A549 (cell line): ENCODE results near the gene NPW. TPM values are rescaled to one million over a fixed set of nuclear protein-coding genes. Genes with fewer than 3 reads are reported as not detected.
A peak's percentile ranks its signal among the peaks of the same experiment; 100 is the strongest.

Experiments used
- ATAC-seq, 2 experiments: fragments of 200-7000 bp in 1 of 2; fragments of >200 bp in 1 of 2; cut with Nextera tagmentation in 1 of 2; cut with Tn5 transposase in 1 of 2; 3 replicates each; pipeline versions ENCODE4 v1.8.0 to v1.9.1; 2018 to 2020; ENCODE audit warnings: mild to moderate bottlenecking in 1 of 2, moderate library complexity in 1 of 2
- CTCF ChIA-PET: fragments of 300-600 bp; sonication (Branson Sonifier 250); formaldehyde crosslinking; extraction: SDS; loops from one replicate; lab custom pipeline; 2021; ENCODE audit warnings: antibody characterized with exemption, inconsistent platforms; lab: Yijun Ruan, JAX
- POLR2A ChIA-PET: fragments of 350-600 bp; formaldehyde crosslinking; extraction: SDS; loops from one replicate; lab custom pipeline; 2021; ENCODE audit warnings: antibody characterized with exemption, inconsistent platforms; lab: Yijun Ruan, JAX
- DNase-seq, 2 experiments: peaks; one replicate each; pipeline versions ENCODE4 v3.0.0 to v3.0.0-alpha.2; 2011 to 2016; ENCODE audit warnings: low read depth in 1 of 2, low spot score in 1 of 2
- FAIRE-seq: peaks from 2 replicates; lab custom pipeline; 2011; peaks lifted over from hg19 to GRCh38; lab: Jason Lieb, UNC
- H3K27ac ChIP-seq, 2 experiments: fragments of >200 bp; sonication (Bioruptor Twin); formaldehyde crosslinking; 3 replicates each; pipeline ENCODE4 v1.5.1; 2016 to 2017
- H3K4me1 ChIP-seq: fragments of >200 bp; sonication (Bioruptor Twin); formaldehyde crosslinking; 3 replicates; pipeline ENCODE4 v1.6.1; 2016
- H3K4me2 ChIP-seq: fragments of >200 bp; sonication (Bioruptor Twin); formaldehyde crosslinking; 3 replicates; pipeline ENCODE4 v1.6.1; 2016
- H3K4me3 ChIP-seq: fragments of >200 bp; sonication (Bioruptor Twin); formaldehyde crosslinking; 3 replicates; pipeline ENCODE4 v1.5.1; 2016
- H3K9me3 ChIP-seq: fragments of >200 bp; sonication (Bioruptor Twin); formaldehyde crosslinking; 3 replicates; pipeline ENCODE4 v1.6.1; 2016
- CEBPB ChIP-seq, 2 experiments: fragments of >200 bp in 1 of 2; sonication (Bioruptor Twin) in 1 of 2; formaldehyde crosslinking in 1 of 2; IDR thresholded peaks; 2 replicates each; pipeline ENCODE4 v1.6.1; 2012 to 2016
- CHD2 ChIP-seq: fragments of 150-350 bp; IDR thresholded peaks from 2 replicates; pipeline ENCODE4 v1.6.1; 2014; ENCODE audit warnings: low read length; ENCODE audit not compliant: partially characterized antibody
- CHD4 ChIP-seq: fragments of 200-600 bp; sonication (generic); IDR thresholded peaks from 2 replicates; pipeline ENCODE4 v1.6.1; 2016; ENCODE audit warnings: antibody characterized with exemption, mild to moderate bottlenecking, borderline replicate concordance
- ESRRA ChIP-seq: fragments of 150-350 bp; IDR thresholded peaks from 2 replicates; pipeline ENCODE4 v1.6.1; 2014; ENCODE audit warnings: mild to moderate bottlenecking, low read length, borderline replicate concordance
- FOSB ChIP-seq: fragments of 250-450 bp; sonication (Bioruptor Pico); IDR thresholded peaks from 2 replicates; pipeline ENCODE4 v1.5.0; 2020; ENCODE audit warnings: mild to moderate bottlenecking, moderate library complexity
- GATA3 ChIP-seq: IDR thresholded peaks from 2 replicates; pipeline ENCODE4 v1.6.1; 2012; ENCODE audit warnings: borderline replicate concordance
- HEYL ChIP-seq: fragments of 250-450 bp; sonication (Bioruptor Pico); IDR thresholded peaks from 2 replicates; pipeline ENCODE4 v1.8.0; 2021; ENCODE audit warnings: mild to moderate bottlenecking, moderate library complexity
- HOXB5 ChIP-seq: fragments of 250-450 bp; sonication (Bioruptor Pico); IDR thresholded peaks from 2 replicates; pipeline ENCODE4 v1.5.0; 2020; ENCODE audit warnings: mild to moderate bottlenecking, moderate library complexity
- MAFK ChIP-seq: fragments of 450-650 bp; IDR thresholded peaks from 2 replicates; pipeline ENCODE4 v1.6.1; 2014; ENCODE audit not compliant: partially characterized antibody
- NFE2L2 ChIP-seq: fragments of 150-350 bp; conservative IDR thresholded peaks from 2 replicates; pipeline ENCODE4 v1.6.1; 2014; ENCODE audit warnings: low read length
- POLR2AphosphoS2 ChIP-seq: conservative IDR thresholded peaks from 2 replicates; pipeline ENCODE4 v1.6.1; 2012; ENCODE audit warnings: low read length, improper control_type of control experiment, inconsistent platforms
- RNF2 ChIP-seq: fragments of 200-600 bp; sonication (generic); IDR thresholded peaks from 2 replicates; pipeline ENCODE4 v1.6.1; 2016; ENCODE audit warnings: low read depth, mild to moderate bottlenecking, antibody characterized with exemption, moderate library complexity, borderline replicate concordance
- TFCP2L1 ChIP-seq: fragments of 250-450 bp; sonication (Bioruptor Pico); IDR thresholded peaks from 2 replicates; pipeline ENCODE4 v1.5.0; 2021; ENCODE audit warnings: mild to moderate bottlenecking
- ZFP36 ChIP-seq: fragments of 450-650 bp; IDR thresholded peaks from 2 replicates; pipeline ENCODE4 v1.6.1; 2014; ENCODE audit warnings: borderline replicate concordance; ENCODE audit not compliant: partially characterized antibody
- ZSCAN20 ChIP-seq: fragments of 250-450 bp; sonication (Bioruptor Pico); IDR thresholded peaks from 2 replicates; pipeline ENCODE4 v1.8.0; 2022; ENCODE audit warnings: mild to moderate bottlenecking, moderate library complexity
- WGBS: methylation state at CpG from one replicate; pipeline ENCODE4 v1.1.6; 2017; ENCODE audit errors: missing lambda C conversion rate; 5-methylcytosine and 5-hydroxymethylcytosine counted together
- polyA plus RNA-seq, 4 experiments: library from polyadenylated mRNA; depleted of rRNA in 3 of 4; stranded (reverse); fragments of >200 nt; fragmentation: RNase III in 1 of 4; extraction: RNeasy Plus Mini Kit Qiagen cat#74134 plus additional on column Dnase treatment in 1 of 4; gene quantifications; 2 replicates in 3 of 4; 3 replicates in 1 of 4; pipeline ENCODE4 v1.2.3, GENCODE V29; 2011 to 2017
- TF ChIP-seq, protein P1 (sequence below): fragments of >200 bp; sonication (Bioruptor Twin); formaldehyde crosslinking; IDR thresholded peaks from 3 replicates; pipeline ENCODE4 v1.5.1; 2016
- TF ChIP-seq, protein P2 (sequence below): fragments of 200-600 bp; sonication (generic); IDR thresholded peaks from 2 replicates; pipeline ENCODE4 v1.6.1; 2016; ENCODE audit warnings: antibody characterized with exemption, mild to moderate bottlenecking, moderate library complexity
- TF ChIP-seq, protein P3 (sequence below): fragments of >200 bp; sonication (Bioruptor Twin); formaldehyde crosslinking; IDR thresholded peaks from 2 replicates; pipeline ENCODE4 v1.6.1; 2016

NPW gene
- polyA plus RNA-seq, 2 of the 4 experiments (the other 2 are of a cell fraction) = 0.26 to 1.0 TPM

DNA sequence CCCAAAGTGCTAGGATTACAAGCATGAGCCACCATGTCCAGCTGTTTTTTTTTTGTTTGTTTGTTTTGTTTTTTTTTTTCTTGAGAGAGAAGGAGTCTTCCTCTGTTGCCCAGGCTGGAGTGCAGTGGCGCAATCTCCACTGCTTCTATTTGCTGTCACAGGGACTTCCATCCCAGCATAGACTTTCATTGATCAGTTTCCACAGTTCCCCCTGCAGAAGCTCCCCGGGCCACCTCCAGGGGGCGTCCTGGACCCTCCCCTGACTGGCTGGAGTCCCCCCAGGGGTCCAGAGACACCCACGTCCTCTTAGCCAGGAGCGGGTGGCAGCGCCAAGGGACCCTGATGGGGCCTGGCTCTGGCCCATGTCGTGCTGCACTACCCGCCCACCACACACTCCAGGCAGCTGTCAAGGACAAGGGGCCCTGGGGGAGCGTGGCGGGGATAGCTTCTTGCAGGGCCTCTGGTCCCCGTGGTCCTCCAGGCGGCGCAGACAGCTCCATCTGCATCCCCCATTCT is 3.1 kb upstream of the NPW start:
- ChIA-PET POLR2A (interaction anchor here (2.3 kb wide), 1 partner anchor 139 kb away, joined by 9 read pairs; the partner anchor contains the start of gene TRAF7), CTCF (interaction anchor here (0.6 to 2.3 kb wide), 17 partner anchors 9 to 217 kb away, joined by 3 to 15 read pairs (median 4); partner anchors contain the start of genes NHERF2, NTHL1 and TSC2)
- H3K4me1 ChIP-seq = peaks cover 28% of the 10 kb centered on the region
- ATAC-seq = peak; percentile 3; a peak in 2 of 6 replicates
- H3K9me3 ChIP-seq = no peaks in the 10 kb centered on the region
- no peak for DNase-seq
- H3K4me3 ChIP-seq = no peak overlapping the region
- TF ChIP-seq GATA3 (no peak), CEBPB (IDR thresholded peaks at IDR 0.05) (peak; percentile 32 to 64; a peak in 1 of 4 replicates), NFE2L2 (no peak)
- TF ChIP-seq, protein P1, sequence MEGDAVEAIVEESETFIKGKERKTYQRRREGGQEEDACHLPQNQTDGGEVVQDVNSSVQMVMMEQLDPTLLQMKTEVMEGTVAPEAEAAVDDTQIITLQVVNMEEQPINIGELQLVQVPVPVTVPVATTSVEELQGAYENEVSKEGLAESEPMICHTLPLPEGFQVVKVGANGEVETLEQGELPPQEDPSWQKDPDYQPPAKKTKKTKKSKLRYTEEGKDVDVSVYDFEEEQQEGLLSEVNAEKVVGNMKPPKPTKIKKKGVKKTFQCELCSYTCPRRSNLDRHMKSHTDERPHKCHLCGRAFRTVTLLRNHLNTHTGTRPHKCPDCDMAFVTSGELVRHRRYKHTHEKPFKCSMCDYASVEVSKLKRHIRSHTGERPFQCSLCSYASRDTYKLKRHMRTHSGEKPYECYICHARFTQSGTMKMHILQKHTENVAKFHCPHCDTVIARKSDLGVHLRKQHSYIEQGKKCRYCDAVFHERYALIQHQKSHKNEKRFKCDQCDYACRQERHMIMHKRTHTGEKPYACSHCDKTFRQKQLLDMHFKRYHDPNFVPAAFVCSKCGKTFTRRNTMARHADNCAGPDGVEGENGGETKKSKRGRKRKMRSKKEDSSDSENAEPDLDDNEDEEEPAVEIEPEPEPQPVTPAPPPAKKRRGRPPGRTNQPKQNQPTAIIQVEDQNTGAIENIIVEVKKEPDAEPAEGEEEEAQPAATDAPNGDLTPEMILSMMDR = peak; percentile 42
- H3K27ac ChIP-seq = peak overlapping the region; percentile 93 to 94
- peak overlapping the region; percentile 74 for H3K4me2 ChIP-seq
- FAIRE-seq = no peak
- 69% methylated on average over 9 of the region's 13 CpGs for WGBS

DNA sequence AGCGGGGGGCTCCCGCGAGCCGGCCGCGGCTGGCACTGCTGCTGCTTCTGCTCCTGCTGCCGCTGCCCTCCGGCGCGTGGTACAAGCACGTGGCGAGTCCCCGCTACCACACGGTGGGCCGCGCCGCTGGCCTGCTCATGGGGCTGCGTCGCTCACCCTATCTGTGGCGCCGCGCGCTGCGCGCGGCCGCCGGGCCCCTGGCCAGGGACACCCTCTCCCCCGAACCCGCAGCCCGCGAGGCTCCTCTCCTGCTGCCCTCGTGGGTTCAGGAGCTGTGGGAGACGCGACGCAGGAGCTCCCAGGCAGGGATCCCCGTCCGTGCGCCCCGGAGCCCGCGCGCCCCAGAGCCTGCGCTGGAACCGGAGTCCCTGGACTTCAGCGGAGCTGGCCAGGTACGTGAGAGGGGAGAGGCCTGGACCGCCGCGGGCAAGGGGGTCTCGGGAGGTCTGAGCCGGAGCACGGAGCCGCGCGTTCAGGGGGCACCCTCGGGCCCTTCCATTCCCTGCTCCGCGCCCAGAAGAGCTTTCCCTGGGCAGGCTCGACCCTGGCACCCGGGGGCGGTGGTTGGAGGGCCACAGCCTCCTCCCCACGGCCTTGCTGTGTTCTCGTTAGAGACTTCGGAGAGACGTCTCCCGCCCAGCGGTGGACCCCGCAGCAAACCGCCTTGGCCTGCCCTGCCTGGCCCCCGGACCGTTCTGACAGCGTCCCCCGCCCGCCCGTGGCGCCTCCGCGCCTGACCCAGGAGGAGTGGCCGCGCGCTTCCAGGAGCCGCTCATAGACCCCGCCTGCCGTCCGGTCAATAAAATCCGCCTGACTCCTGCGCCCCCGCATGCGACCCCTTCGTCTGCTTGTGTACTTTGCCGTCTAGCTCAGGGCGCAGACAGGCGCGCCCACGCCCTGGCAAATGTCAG is 591 bp downstream of the NPW start:
- no peak overlapping the region for H3K4me2 ChIP-seq
- no peak overlapping the region for H3K4me3 ChIP-seq
- H3K9me3 ChIP-seq = no peaks in the 10 kb centered on the region
- peaks cover 37% of the 10 kb centered on the region for H3K4me1 ChIP-seq
- DNase-seq (no peak), FAIRE-seq (no peak), ATAC-seq (no peak)
- TF ChIP-seq POLR2AphosphoS2 (no peak), ESRRA (no peak), TFCP2L1 (CRISPR knock-in tag) (no peak), CHD4 (no peak), CHD2 (no peak), FOSB (CRISPR knock-in tag) (no peak), ZFP36 (no peak), ZSCAN20 (CRISPR knock-in tag) (no peak), MAFK (no peak), HOXB5 (CRISPR knock-in tag) (no peak), RNF2 (no peak), HEYL (CRISPR knock-in tag) (no peak)
- TF ChIP-seq, protein P2, sequence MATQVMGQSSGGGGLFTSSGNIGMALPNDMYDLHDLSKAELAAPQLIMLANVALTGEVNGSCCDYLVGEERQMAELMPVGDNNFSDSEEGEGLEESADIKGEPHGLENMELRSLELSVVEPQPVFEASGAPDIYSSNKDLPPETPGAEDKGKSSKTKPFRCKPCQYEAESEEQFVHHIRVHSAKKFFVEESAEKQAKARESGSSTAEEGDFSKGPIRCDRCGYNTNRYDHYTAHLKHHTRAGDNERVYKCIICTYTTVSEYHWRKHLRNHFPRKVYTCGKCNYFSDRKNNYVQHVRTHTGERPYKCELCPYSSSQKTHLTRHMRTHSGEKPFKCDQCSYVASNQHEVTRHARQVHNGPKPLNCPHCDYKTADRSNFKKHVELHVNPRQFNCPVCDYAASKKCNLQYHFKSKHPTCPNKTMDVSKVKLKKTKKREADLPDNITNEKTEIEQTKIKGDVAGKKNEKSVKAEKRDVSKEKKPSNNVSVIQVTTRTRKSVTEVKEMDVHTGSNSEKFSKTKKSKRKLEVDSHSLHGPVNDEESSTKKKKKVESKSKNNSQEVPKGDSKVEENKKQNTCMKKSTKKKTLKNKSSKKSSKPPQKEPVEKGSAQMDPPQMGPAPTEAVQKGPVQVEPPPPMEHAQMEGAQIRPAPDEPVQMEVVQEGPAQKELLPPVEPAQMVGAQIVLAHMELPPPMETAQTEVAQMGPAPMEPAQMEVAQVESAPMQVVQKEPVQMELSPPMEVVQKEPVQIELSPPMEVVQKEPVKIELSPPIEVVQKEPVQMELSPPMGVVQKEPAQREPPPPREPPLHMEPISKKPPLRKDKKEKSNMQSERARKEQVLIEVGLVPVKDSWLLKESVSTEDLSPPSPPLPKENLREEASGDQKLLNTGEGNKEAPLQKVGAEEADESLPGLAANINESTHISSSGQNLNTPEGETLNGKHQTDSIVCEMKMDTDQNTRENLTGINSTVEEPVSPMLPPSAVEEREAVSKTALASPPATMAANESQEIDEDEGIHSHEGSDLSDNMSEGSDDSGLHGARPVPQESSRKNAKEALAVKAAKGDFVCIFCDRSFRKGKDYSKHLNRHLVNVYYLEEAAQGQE = no peak
- TF ChIP-seq, protein P3, sequence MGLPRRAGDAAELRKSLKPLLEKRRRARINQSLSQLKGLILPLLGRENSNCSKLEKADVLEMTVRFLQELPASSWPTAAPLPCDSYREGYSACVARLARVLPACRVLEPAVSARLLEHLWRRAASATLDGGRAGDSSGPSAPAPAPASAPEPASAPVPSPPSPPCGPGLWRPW = no peak
- TF ChIP-seq, protein P1 = no peak
- POLR2A ChIA-PET = interaction anchor here (1.3 kb wide), 1 partner anchor 135 kb away, joined by 3 read pairs; the partner anchor contains the start of gene TRAF7
- no peak overlapping the region for H3K27ac ChIP-seq
- 92% methylated on average over 89 of the region's 96 CpGs for WGBS
- CTCF ChIA-PET = interaction anchor here (1.4 to 5.1 kb wide), 5 partner anchors 16 to 121 kb away, joined by 3 to 37 read pairs (median 17); no protein-coding TSS in a partner anchor
